Measurements from ENCODE around the gene PRR9.

PRR9 gene

GRCh38 chr1:153231363-153231762 is 14.0 kb downstream of the PRR9 start:
- no peak for DNase-seq

GRCh38 chr1:153231785-153232184 is 14.4 kb downstream of the PRR9 start:
- DNase-seq, result no peak

GRCh38 chr1:153232553-153232952 is 15.2 kb downstream of the PRR9 start:
- DNase-seq, result no peak

GRCh38 chr1:153233448-153233847 is 16.1 kb downstream of the PRR9 start:
- DNase-seq, result no peak

GRCh38 chr1:153238527-153238926 is 21.1 kb downstream of the PRR9 start:
- DNase-seq, result no peak

GRCh38 chr1:153242160-153242559 is 24.8 kb downstream of the PRR9 start:
- no peak for DNase-seq

- no peak for DNase-seq
Observed at GRCh38 chr1:153245466-153245865, 28.1 kb downstream of the PRR9 start.

GRCh38 chr1:153246018-153246417 is 28.6 kb downstream of the PRR9 start:
- no peak for DNase-seq

- DNase-seq, result no peak
Observed at GRCh38 chr1:153246825-153247224, 29.4 kb downstream of the PRR9 start.

GRCh38 chr1:153248176-153248879 is 30.9 kb downstream of the PRR9 start:
- no peak for DNase-seq

GRCh38 chr1:153250166-153250565 is 32.8 kb downstream of the PRR9 start:
- DNase-seq, result no peak

GRCh38 chr1:153251087-153251486 is 33.7 kb downstream of the PRR9 start:
- DNase-seq, result no peak

- DNase-seq, result no peak
Observed at GRCh38 chr1:153251562-153251961, 34.2 kb downstream of the PRR9 start.

- no peak for DNase-seq
Observed at GRCh38 chr1:153251988-153252387, 34.6 kb downstream of the PRR9 start.

- no peak for DNase-seq
Observed at GRCh38 chr1:153253076-153253475, 35.7 kb downstream of the PRR9 start.

GRCh38 chr1:153253693-153254092 is 36.3 kb downstream of the PRR9 start:
- no peak for DNase-seq

GRCh38 chr1:153259387-153259786 is 42.0 kb downstream of the PRR9 start, which contains the start of gene LORICRIN:
LORICRIN (plus strand) TSS chr1:153259687; CDS start chr1:153260950, 1,263 bp downstream.
- no peak for DNase-seq

- DNase-seq, result no peak
Observed at GRCh38 chr1:153260585-153261280, 43.3 kb downstream of the PRR9 start.

GRCh38 chr1:153261281-153262069 is 44.1 kb downstream of the PRR9 start:
- no peak for DNase-seq

- peak; percentile 14 for DNase-seq
Observed at GRCh38 chr1:153262070-153262366, 44.6 kb downstream of the PRR9 start.

GRCh38 chr1:153262462-153263157 is 45.2 kb downstream of the PRR9 start:
- DNase-seq, result no peak

- DNase-seq, result no peak
Observed at GRCh38 chr1:153265457-153265856, 48.1 kb downstream of the PRR9 start.
